CD4-positive, alpha-beta T cell treated with Interleukin-17A for 4 hours (primary cell): ENCODE results near the gene NTN1.

Experiments
- DNase-seq: peaks from one replicate; pipeline ENCODE4 v3.0.0-alpha.2; 2020; ENCODE audit warnings: mixed read lengths

NTN1 gene

GRCh38 chr17:9038380-9038779 lies 17.1 kb downstream of the NTN1 start:
- no peak for DNase-seq

GRCh38 chr17:9044772-9045463 lies 23.6 kb downstream of the NTN1 start:
- DNase-seq: no peak

- DNase-seq: no peak
Measured at GRCh38 chr17:9050801-9051401, 29.6 kb downstream of the NTN1 start.

GRCh38 chr17:9051561-9051960 lies 30.3 kb downstream of the NTN1 start:
- DNase-seq: no peak

- DNase-seq: no peak
Measured at GRCh38 chr17:9052921-9053320, 31.6 kb downstream of the NTN1 start.

GRCh38 chr17:9053406-9053805 lies 32.1 kb downstream of the NTN1 start:
- DNase-seq: no peak

GRCh38 chr17:9054126-9054975 lies 33.0 kb downstream of the NTN1 start:
- no peak for DNase-seq

GRCh38 chr17:9055281-9055680 lies 34.0 kb downstream of the NTN1 start:
- no peak for DNase-seq

- no peak for DNase-seq
Measured at GRCh38 chr17:9056566-9056965, 35.3 kb downstream of the NTN1 start.

- DNase-seq: no peak
Measured at GRCh38 chr17:9057310-9057709, 36.0 kb downstream of the NTN1 start.

- no peak for DNase-seq
Measured at GRCh38 chr17:9062399-9062902, 41.1 kb downstream of the NTN1 start.

- DNase-seq: no peak
Measured at GRCh38 chr17:9064311-9064834, 43.1 kb downstream of the NTN1 start.

GRCh38 chr17:9071016-9071415 lies 49.7 kb downstream of the NTN1 start:
- DNase-seq: no peak

GRCh38 chr17:9071811-9072498 lies 50.6 kb downstream of the NTN1 start:
- no peak for DNase-seq

- no peak for DNase-seq
Measured at GRCh38 chr17:9072696-9073339, 51.5 kb downstream of the NTN1 start.

- DNase-seq: no peak
Measured at GRCh38 chr17:9074131-9074530, 52.8 kb downstream of the NTN1 start.

GRCh38 chr17:9079461-9080103 lies 58.3 kb downstream of the NTN1 start:
- peak; percentile 6 for DNase-seq

- DNase-seq: no peak
Measured at GRCh38 chr17:9080296-9080914, 59.1 kb downstream of the NTN1 start.

- no peak for DNase-seq
Measured at GRCh38 chr17:9080983-9081382, 59.7 kb downstream of the NTN1 start.

GRCh38 chr17:9086577-9086976 lies 65.3 kb downstream of the NTN1 start:
- no peak for DNase-seq

GRCh38 chr17:9087921-9088320 lies 66.6 kb downstream of the NTN1 start:
- no peak for DNase-seq
